Naive B cell (primary cell): Measurements from ENCODE around the gene RANBP3. TPM values are rescaled to one million over a fixed set of nuclear protein-coding genes. Genes with fewer than 3 reads are reported as not detected.

ENCODE experiments used
- ATAC-seq, 2 donors: fragments of 150-1000 bp; cut with Tn5 transposase; 2 replicates each; pipeline ENCODE4 v1.10.0; 2021; ENCODE audit warnings: low read depth in 2 of 2, mild to moderate bottlenecking in 2 of 2, moderate library complexity in 2 of 2
- DNase-seq: peaks from one replicate; pipeline ENCODE4 v3.0.0; 2022
- H3K27ac Mint-ChIP-seq, 6 donors: one replicate each; pipeline ENCODE4 v1.8.0; 2020 to 2022; ENCODE audit warnings: mild to moderate bottlenecking in 6 of 6, mixed read lengths in 6 of 6, moderate library complexity in 5 of 6, inconsistent platforms in 2 of 6
- H3K27me3 Mint-ChIP-seq, 3 donors: one replicate each; pipeline ENCODE4 v1.8.0; 2021 to 2022; ENCODE audit warnings: mixed read lengths in 3 of 3, mild to moderate bottlenecking in 1 of 3
- H3K36me3 Mint-ChIP-seq, 2 donors: one replicate each; pipeline ENCODE4 v1.8.0; 2020 to 2022; ENCODE audit warnings: mixed read lengths in 2 of 2, inconsistent platforms in 1 of 2, mild to moderate bottlenecking in 1 of 2
- H3K4me1 Mint-ChIP-seq, 3 donors: one replicate each; pipeline ENCODE4 v1.8.0; 2020 to 2022; ENCODE audit warnings: mixed read lengths in 3 of 3, inconsistent platforms in 1 of 3, mild to moderate bottlenecking in 1 of 3, moderate library complexity in 1 of 3
- H3K4me3 Mint-ChIP-seq, 8 donors: one replicate each; pipeline ENCODE4 v1.8.0; 2020 to 2022; ENCODE audit warnings: mild to moderate bottlenecking in 8 of 8, mixed read lengths in 8 of 8, moderate library complexity in 8 of 8, inconsistent platforms in 2 of 8
- H3K9me3 Mint-ChIP-seq, 7 donors: one replicate each; pipeline ENCODE4 v1.8.0; 2020 to 2022; ENCODE audit warnings: mixed read lengths in 7 of 7, mild to moderate bottlenecking in 5 of 7, inconsistent platforms in 2 of 7, moderate library complexity in 1 of 7
- polyA plus RNA-seq, 6 donors: library from polyadenylated mRNA; unstranded; fragments of 300-500 nt; fragmentation: Illumina TruSeq; gene quantifications; one replicate each; pipeline ENCODE4 v1.2.3, GENCODE V29; 2021; ENCODE audit warnings: low read depth in 6 of 6

RANBP3 gene
- polyA plus RNA-seq, 6 donors from 2014 or later: 2.8 to 10.7 (median 7.4) TPM

DNA sequence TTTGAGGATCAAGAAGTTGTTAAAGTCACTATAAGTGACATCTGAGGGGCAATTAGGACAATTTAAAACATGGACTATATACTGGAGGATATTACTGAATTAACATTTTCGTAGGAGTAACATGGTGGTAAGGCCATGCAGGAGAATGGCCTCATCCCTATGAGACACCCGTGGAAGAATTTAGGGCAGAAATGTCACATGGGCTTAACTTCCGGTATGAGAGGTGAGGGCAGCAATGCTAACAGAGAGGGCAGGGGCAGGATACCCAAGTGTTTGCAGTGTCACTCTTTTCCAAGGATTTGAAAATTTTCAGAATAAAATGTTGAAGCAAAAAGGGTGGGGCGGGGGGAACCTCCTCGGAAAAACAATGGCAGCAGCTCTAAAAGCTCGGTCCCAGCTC lies 23.6 kb downstream of the RANBP3 start:
- Mint-ChIP-seq H3K4me3 (peak overlapping the region in 5 of 8 donors; percentile 29 to 79 (median 35)), H3K36me3 (peaks cover 0 to 6% of the 10 kb centered on the region in 2 donors), H3K27me3 (no peaks in the 10 kb centered on the region), H3K9me3 (no peaks in the 10 kb centered on the region), H3K27ac (peak overlapping the region in 4 of 6 donors; percentile 13 to 85 (median 58)), H3K4me1 (peaks cover 58 to 83% (median 72%) of the 10 kb centered on the region in 3 donors)
- no peak for ATAC-seq
- no peak for DNase-seq

DNA sequence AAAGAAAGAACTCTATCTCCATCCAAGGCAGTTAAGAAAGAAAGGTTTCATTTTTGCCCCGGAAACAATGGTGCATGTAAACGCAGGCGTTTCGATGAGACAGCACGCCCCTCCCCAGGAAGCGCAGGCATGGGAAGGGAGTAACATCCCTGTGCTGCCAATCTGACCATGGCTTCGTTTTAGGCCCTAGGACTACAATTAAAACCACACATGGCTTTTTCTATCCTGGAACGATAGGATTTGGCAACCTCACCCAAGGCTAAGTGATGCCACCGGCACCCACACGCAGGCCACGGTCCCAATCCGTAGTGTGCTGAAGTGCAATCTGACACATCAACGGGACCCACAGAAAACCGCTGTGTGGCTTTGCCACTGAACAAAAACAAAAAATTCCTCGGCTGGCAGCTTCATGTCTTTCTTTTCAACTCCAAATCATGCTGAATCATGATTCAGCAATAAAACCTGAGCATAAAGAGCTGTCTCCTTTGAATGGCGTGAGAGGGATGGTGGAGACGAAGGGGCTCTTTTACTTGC lies 24.2 kb downstream of the RANBP3 start:
- H3K4me1 Mint-ChIP-seq: peaks cover 53 to 83% (median 74%) of the 10 kb centered on the region in 3 donors
- H3K9me3 Mint-ChIP-seq: no peaks in the 10 kb centered on the region
- peaks cover 0 to 6% of the 10 kb centered on the region in 2 donors for H3K36me3 Mint-ChIP-seq
- no peaks in the 10 kb centered on the region for H3K27me3 Mint-ChIP-seq
- DNase-seq: no peak
- peak overlapping the region in 4 of 6 donors; percentile 13 to 85 (median 58) for H3K27ac Mint-ChIP-seq
- peak overlapping the region in 6 of 8 donors; percentile 11 to 79 (median 26) for H3K4me3 Mint-ChIP-seq
- no peak for ATAC-seq

DNA sequence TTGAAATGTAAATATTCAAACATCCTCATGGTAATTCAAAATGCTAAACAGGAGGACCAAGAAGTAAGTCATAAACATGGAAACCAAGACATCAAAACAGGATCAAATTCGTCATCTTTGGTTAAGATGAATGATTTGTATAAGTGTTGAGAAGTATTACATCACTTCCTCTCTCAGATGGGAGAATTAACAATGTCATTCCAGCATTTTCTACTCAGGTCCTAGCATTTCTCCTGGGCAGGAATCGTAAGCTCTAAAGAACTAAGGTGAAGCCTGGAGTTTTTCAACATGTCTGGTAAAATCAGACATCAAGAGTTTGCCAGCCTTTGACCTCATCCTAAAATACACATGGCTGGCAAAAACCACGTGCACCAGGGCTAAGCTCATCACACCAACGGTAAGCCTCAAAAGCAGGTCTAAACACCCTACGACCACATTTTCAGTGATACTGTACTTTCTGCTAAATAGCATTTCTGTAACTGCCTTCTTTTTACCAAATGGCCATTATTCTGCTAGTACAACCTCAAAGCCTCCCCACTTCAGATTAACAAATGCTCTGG lies 24.8 kb downstream of the RANBP3 start:
- H3K27ac Mint-ChIP-seq: peak overlapping the region in 1 of 6 donors; percentile 53
- DNase-seq: no peak
- H3K27me3 Mint-ChIP-seq: no peaks in the 10 kb centered on the region
- no peak for ATAC-seq
- peak overlapping the region in 7 of 8 donors; percentile 11 to 79 (median 33) for H3K4me3 Mint-ChIP-seq
- H3K4me1 Mint-ChIP-seq: peaks cover 52 to 85% (median 77%) of the 10 kb centered on the region in 3 donors
- H3K36me3 Mint-ChIP-seq: peaks cover 0 to 6% of the 10 kb centered on the region in 2 donors
- H3K9me3 Mint-ChIP-seq: no peaks in the 10 kb centered on the region

DNA sequence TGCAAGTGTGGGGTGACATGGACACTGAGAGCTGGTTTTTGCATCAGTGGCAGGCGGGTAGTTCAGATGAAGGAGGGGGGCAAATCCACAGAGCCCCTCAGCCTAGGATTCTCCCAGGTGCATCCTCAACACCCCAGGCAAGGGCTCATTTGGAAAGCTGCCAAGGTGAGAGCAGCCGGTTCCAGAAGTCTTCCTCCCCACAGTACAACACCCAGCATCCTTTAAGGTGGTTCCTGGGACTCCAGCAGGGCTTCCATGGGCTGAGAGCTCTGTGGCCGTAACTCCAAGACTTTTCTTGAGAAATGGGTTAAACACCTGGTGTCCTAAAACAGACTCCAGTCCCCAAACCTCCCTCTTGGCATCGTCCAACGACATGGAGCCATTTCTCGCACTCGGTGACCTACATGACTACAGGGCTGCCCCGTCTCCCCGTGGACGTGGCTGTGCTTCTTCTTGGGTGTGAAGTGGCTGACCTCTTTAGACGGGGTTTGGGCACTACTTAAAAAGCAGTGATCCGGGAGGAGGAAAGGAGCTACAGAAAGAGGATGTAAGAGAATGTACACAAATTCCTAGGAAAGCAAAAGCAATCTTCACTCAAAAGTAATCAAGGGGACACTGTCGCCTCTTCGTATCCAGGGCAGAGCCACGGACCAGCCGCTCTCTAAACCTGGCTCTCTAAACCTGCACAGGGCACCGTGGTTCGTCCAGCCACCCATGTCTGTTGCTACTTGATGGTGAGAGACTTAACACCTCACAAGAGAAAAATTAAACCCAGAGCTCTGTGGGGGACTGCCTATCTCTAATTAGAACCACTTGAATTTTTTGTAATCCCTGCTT lies 25.5 kb downstream of the RANBP3 start:
- Mint-ChIP-seq H3K4me3 (peak overlapping the region in 3 of 8 donors; percentile 36 to 83 (median 78)), H3K27ac (peak overlapping the region in 2 of 6 donors; percentile 38 to 53), H3K9me3 (no peaks in the 10 kb centered on the region), H3K36me3 (peaks cover 0 to 6% of the 10 kb centered on the region in 2 donors), H3K27me3 (no peaks in the 10 kb centered on the region), H3K4me1 (peaks cover 50 to 85% (median 80%) of the 10 kb centered on the region in 3 donors)
- no peak for DNase-seq
- ATAC-seq: no peak

DNA sequence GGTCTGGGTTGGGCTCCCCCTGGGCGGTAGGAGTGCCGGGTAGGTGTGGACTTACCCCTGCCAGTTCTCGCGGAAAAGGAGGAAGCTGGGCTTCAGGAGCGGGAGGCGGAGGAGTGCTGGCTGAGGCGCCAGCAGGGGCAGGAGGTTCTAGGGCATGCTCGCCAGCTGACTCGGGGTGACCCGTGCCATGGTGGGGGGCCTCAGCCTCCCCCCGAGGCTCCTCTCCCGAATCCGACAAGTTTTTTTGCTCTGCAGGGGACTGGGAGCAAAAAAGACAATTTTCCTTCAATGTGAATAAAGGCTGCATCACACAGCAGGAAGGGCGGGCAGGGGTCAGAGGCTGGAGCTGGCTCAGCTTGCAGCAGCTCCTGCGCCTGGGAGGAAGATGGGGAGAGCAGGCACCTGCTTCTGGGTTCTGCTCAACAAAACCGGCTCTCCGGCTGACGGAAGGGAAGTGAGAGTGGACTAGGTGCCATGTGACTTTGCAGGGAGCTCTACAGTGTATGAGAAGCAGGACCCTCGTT lies 26.5 kb downstream of the RANBP3 start:
- DNase-seq (peak; percentile 31), ATAC-seq (peak; percentile 92)
- Mint-ChIP-seq H3K27me3 (no peaks in the 10 kb centered on the region), H3K4me3 (peak overlapping the region in 6 of 8 donors; percentile 50 to 83 (median 72)), H3K9me3 (no peaks in the 10 kb centered on the region), H3K4me1 (peaks cover 52 to 81% (median 76%) of the 10 kb centered on the region in 3 donors), H3K27ac (peak overlapping the region in 3 of 6 donors; percentile 59 to 78 (median 71)), H3K36me3 (peaks cover 0 to 6% of the 10 kb centered on the region in 2 donors)

DNA sequence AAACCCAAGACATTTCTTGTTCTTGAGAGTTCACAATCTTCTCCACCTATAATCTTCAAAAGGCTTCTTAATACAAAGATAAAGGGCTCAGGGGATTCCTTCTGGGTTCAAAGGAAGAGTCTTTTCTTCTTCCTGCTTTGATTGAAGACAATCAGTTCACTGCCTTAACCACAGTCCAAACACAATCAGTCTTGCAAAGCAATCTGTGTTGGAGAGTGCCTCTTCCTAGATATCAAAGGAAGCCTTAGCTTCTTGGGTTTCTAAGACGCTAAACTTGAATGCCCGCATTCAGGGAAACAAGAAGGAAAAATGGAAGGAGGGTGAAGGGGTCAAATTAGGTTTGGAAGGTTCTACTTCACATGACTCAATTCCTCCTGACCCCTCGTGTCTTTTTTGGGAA lies 27.2 kb downstream of the RANBP3 start:
- Mint-ChIP-seq H3K27ac (peak overlapping the region in 3 of 6 donors; percentile 29 to 71 (median 59)), H3K4me1 (peaks cover 53 to 80% (median 78%) of the 10 kb centered on the region in 3 donors), H3K9me3 (no peaks in the 10 kb centered on the region), H3K36me3 (peaks cover 0 to 6% of the 10 kb centered on the region in 2 donors), H3K4me3 (peak overlapping the region in 3 of 8 donors; percentile 29 to 71 (median 50)), H3K27me3 (no peaks in the 10 kb centered on the region)
- ATAC-seq (no peak), DNase-seq (no peak)

DNA sequence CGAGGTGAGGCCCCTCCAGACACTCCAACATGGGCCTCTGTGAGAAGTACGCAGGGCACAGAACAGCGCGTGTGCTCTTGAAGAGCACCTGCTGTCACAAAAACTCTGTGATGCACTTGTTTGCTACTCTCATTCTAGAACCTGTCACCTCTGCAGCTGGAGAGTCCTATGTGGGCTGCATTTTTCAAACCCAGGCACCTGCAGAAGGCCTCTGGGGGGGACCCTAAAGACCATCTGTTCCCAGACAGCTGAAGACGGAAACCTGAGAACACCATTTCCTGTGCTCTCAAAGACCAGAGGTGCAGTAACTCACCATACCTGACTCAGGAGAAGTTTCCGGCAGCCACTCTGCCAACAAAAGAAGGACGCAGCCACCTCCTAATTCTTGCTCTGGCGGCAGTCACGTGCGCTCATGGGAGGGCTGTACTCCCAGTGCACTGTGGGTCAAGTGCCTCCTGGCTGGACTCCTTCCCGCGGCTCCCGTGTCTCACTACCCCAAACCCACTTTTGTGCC lies 28.1 kb downstream of the RANBP3 start:
- peak overlapping the region in 5 of 6 donors; percentile 13 to 93 (median 60) for H3K27ac Mint-ChIP-seq
- ATAC-seq (no peak), DNase-seq (no peak)
- no peaks in the 10 kb centered on the region for H3K9me3 Mint-ChIP-seq
- H3K4me3 Mint-ChIP-seq: peak overlapping the region in 2 of 8 donors; percentile 10 to 11
- peaks cover 0 to 6% of the 10 kb centered on the region in 2 donors for H3K36me3 Mint-ChIP-seq
- no peaks in the 10 kb centered on the region for H3K27me3 Mint-ChIP-seq
- H3K4me1 Mint-ChIP-seq: peaks cover 60 to 82% (median 79%) of the 10 kb centered on the region in 3 donors

DNA sequence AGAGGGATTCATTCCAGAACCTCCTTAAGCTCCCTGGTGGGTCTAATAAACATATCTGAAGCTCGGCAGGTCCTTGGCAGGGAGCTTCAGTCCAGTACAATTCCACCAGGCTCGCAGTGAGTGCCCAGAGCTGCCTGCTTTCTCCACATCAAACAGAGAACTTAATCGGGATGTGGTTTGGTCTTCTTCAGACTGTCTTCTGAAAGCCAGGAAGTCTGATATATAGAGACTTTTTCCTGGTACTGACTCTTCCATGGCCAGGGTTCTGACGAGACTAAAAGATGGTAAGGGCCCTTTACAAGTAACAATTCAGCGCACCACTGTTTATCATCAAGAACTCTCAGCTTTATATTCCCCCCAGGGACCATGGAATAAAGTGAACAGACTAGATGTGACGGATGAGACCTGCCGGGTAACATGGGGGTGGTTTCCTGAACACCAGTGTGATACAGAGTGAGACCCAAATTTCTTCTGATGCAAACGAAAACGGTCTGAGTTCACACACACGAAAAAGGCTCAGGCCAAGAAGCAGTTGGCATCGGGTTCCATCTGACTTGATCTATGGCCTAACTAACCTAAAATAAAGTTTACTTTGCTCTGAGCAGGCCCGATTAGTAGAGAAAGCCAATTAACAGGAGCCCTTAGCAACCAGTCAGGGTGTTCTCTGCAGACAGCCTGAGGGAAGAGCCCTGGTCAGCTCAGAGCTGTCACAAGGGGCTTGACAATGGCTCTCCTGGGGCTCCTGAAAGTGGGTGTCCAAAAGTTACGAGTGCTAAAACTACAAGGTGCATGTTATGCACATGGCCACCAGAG lies 29.0 kb downstream of the RANBP3 start:
- no peak for DNase-seq
- H3K4me3 Mint-ChIP-seq: peak overlapping the region in 1 of 8 donors; percentile 44

DNA sequence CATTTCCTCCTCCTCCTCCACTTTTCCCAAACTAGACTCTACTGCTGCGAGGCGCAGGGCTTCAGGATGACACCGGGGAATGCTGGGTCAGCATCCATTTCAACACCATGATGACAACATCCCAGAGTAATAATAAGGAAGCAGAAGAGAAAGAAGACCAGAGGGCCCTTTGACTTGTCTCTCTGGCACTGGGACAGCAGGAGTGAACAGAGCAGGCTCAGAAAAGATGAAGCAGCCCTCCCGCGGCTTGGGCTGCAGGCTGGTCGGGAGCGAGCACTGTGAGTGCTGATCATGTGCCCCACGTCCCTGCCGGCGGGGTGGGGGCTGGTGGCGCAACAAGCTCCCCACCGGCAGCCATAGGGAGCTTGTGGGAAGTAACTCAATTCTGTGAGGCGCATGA lies 30.5 kb downstream of the RANBP3 start:
- DNase-seq (no peak), ATAC-seq (no peak)
- peaks cover 45 to 67% (median 64%) of the 10 kb centered on the region in 3 donors for H3K4me1 Mint-ChIP-seq
- H3K27ac Mint-ChIP-seq: no peak overlapping the region
- no peak overlapping the region for H3K4me3 Mint-ChIP-seq
- no peaks in the 10 kb centered on the region for H3K9me3 Mint-ChIP-seq
- no peaks in the 10 kb centered on the region for H3K36me3 Mint-ChIP-seq
- no peaks in the 10 kb centered on the region for H3K27me3 Mint-ChIP-seq

More for the DNA sequence above, 29.0 kb downstream of the RANBP3 start:
- Mint-ChIP-seq H3K27ac (peak overlapping the region in 5 of 6 donors; percentile 28 to 88 (median 70)), H3K27me3 (no peaks in the 10 kb centered on the region), H3K4me1 (peaks cover 55 to 77% (median 74%) of the 10 kb centered on the region in 3 donors), H3K9me3 (no peaks in the 10 kb centered on the region), H3K36me3 (peaks cover 0 to under 1% of the 10 kb centered on the region in 2 donors)
- no peak for ATAC-seq

DNA sequence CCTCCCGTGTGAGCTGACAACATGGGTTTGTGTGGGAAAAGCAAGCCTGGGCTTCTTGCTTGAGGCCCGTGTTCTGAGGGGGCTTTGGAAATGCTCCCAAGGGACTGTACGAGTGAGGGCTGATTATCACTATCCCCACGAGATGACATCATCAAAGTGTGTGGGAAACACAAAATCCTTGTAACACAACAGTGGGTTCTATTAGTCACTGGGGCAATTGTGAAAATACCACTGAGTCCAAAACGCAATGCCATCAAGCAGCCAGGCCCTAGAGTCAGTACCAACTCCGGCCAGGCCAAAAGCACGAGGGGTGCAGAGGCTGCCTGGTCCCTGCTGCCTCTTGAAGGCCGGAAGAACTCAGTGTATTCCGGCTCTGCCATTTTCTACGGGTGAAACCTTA lies 34.3 kb downstream of the RANBP3 start:
- H3K27ac Mint-ChIP-seq: no peak overlapping the region
- DNase-seq (no peak), ATAC-seq (no peak)
- no peaks in the 10 kb centered on the region for H3K9me3 Mint-ChIP-seq
- H3K4me1 Mint-ChIP-seq: peaks cover 21 to 34% (median 27%) of the 10 kb centered on the region in 3 donors
- no peaks in the 10 kb centered on the region for H3K36me3 Mint-ChIP-seq
- no peak overlapping the region for H3K4me3 Mint-ChIP-seq
- no peaks in the 10 kb centered on the region for H3K27me3 Mint-ChIP-seq

DNA sequence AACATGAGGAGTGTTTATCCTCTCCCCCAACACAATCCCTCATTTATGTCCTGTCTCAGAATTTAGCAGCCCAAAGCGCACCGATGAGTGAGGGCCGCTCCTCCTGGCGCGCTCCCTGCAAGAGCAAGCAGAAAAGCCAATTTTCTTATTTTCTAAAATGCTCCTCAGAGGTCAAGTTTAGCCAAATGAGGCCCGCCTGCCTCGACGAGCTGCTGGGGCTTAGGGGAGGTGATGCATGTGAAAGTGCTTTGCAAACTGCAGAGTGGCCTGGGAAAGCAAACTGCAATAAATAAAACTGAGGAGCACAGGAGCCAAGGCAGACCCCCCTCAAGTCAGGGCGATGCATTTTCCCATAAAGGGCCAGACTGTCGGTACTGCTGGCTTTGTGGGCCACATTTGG lies 34.9 kb downstream of the RANBP3 start:
- Mint-ChIP-seq H3K27ac (no peak overlapping the region), H3K9me3 (no peaks in the 10 kb centered on the region), H3K4me3 (no peak overlapping the region), H3K27me3 (no peaks in the 10 kb centered on the region), H3K4me1 (peaks cover 21 to 31% (median 24%) of the 10 kb centered on the region in 3 donors), H3K36me3 (no peaks in the 10 kb centered on the region)
- DNase-seq (no peak), ATAC-seq (no peak)

DNA sequence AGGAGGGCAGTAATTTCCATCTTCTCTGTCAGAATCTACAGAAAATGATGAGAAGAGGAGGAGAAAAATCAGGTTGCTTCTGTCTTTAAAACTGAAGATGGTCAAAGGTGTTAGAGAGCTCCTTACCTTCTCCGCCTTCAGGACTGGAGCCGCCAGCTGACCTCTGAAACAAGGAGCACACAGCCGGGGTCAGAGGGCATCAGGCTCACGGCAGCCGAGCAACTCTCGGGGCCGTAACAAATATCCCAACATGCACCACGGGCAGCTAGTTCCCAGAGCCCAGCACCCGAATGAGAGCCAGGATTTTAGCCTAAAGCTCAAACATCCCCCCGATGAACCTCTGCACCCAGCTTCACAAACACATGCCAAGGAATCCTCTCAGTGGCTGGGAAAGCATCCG lies 36.3 kb downstream of the RANBP3 start:
- Mint-ChIP-seq H3K4me3 (peak overlapping the region in 1 of 8 donors; percentile 41), H3K36me3 (no peaks in the 10 kb centered on the region), H3K4me1 (peaks cover 18 to 25% (median 20%) of the 10 kb centered on the region in 3 donors), H3K9me3 (no peaks in the 10 kb centered on the region), H3K27me3 (no peaks in the 10 kb centered on the region), H3K27ac (peak overlapping the region in 1 of 6 donors; percentile 51)
- DNase-seq (no peak), ATAC-seq (no peak)
